Stimulated activated naive CD8-positive, alpha-beta T cell treated with anti-CD3 and anti-CD28 coated beads, Interleukin-15, Interleukin-2, amounts not matched to agents 100 U/mL and 50 U/mL, for 24 hours (primary cell): ENCODE results near the gene FOXRED1.
"Not testable (repeated sequence)": the region's sequence is repeated elsewhere in the genome, so short reads cannot be mapped to it uniquely, and the experiment has no call there.

Source experiments
- ATAC-seq: fragments of 150-1000 bp; cut with Tn5 transposase; one replicate; pipeline ENCODE4 v1.10.0; 2021
- DNase-seq: peaks from one replicate; pipeline ENCODE4 v3.0.0; 2021

FOXRED1 gene

DNA sequence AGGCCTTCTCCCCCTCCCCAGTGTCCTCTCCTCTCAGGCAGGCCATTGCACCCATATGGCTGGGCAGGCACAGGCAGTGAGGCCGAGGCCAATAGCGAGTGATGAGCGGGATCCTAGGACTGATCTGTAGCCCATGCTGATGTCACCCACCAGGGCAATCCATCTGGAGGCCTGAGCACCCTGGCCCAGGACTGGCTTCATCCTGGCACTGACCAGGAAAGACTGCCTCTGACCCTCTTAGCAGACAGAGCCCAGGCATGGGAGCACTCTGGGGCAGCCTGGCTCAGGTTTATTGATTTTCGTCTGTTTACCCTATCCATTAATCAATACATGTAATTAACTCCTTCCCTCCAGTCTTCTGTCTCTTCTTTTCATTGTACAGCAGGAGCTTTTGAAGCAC, 8.8 kb downstream of the FOXRED1 start:
- ATAC-seq (no peak), DNase-seq (no peak)

DNA sequence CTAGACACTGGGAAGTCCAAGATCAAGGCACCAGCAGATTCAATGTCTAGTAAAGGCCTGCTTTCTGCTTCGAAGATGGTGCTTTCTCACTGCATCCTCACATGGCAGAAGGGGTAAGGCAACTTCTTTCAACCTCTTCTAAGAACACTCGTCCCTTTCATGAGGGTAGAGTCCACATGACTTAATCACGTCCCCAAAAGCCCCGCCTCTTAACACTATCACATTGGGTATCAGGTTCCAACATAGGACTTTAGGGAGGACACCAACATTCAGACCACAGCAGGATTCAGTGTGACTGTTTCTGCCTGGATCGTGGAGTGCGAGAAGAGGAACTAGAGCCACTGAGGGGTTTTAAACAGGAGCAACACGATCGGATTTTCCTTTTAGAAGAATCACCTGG, 10.2 kb downstream of the FOXRED1 start:
- no peak for DNase-seq
- ATAC-seq = no peak

DNA sequence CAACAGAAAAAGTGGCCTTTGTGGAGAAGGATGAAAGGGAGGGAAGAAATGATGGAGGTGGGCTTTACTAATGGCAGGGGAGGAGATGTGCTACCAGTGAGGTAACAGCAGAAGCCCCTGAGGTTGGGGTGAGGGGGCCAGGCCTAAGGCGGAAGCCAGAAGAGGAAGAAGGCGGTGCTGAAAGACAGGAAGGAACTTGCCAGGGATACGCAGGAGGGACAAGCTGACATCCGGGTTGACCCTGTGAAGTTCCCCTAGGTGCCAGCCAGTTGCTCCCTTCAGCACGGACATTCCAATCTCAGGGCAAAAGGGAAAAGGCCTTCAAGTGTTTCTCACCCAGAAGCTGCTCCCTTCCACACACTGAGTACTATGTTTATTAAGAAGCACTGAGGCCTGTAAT, 11.6 kb downstream of the FOXRED1 start:
- no peak for DNase-seq
- no peak for ATAC-seq

DNA sequence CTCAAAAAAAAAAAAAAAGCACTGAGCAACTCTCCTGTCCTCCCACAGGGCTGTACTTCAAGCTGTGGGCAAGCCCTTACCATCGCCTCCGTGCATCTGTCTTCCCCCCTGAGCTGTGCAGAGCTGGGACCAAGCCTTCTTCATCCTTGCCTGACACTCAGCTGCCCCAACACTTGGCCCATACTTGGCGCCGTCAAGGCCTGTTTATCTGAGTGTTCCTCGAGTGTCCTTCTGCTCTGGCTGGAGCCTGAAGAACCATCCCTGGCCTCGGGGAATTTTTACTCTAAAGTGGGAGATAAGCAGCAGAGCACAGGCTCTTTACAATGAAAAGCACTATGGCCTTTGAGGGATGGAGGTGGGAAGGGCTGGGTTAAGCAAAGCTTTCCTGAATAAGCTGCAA, 12.3 kb downstream of the FOXRED1 start:
- DNase-seq (no peak), ATAC-seq (no peak)

DNA sequence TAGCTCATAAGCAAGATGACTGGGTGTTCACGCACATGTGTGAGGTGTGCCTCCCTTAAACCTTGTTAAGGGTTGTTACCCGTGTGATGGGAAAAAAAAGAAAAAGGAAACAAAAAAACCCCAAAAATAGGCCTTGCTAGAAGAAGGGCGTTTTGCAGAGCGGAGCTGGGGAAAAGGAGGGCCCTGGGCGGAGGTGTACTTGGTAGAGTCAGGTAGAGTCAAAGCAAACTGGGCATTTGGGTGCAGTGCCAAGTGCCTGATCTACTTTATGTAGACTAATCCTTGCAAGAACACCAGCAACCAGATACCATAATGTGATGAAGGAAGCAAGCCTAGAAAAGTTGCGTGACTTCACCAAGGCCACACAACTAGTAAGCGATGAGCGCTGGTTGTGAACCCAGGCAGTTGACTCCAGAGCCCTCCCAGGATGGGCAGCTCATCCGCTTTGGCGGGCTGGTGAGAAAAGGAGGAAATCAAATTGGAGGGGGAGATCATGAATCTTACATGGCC, 12.8 kb downstream of the FOXRED1 start:
- ATAC-seq (no peak), DNase-seq (no peak)

DNA sequence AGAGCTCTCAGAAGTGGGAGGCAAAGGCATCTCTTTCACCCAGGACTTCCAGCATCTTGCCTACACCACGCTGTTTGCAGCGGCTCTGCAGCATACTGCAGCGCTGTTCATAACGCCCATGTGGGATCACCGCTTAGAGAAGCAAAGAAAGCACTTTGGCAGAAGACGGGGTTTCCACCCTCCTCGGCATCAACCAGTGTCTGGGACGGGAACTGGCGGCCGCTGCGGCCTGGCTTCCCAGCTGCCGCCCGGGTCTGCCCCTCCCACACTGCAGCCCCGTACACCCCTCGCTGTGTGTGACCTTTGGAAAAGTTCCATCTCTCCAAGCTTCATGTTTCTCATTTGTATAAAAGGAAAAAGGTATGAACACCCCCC, 13.4 kb downstream of the FOXRED1 start:
- peak; percentile 21 for ATAC-seq
- peak; percentile 51 for DNase-seq

DNA sequence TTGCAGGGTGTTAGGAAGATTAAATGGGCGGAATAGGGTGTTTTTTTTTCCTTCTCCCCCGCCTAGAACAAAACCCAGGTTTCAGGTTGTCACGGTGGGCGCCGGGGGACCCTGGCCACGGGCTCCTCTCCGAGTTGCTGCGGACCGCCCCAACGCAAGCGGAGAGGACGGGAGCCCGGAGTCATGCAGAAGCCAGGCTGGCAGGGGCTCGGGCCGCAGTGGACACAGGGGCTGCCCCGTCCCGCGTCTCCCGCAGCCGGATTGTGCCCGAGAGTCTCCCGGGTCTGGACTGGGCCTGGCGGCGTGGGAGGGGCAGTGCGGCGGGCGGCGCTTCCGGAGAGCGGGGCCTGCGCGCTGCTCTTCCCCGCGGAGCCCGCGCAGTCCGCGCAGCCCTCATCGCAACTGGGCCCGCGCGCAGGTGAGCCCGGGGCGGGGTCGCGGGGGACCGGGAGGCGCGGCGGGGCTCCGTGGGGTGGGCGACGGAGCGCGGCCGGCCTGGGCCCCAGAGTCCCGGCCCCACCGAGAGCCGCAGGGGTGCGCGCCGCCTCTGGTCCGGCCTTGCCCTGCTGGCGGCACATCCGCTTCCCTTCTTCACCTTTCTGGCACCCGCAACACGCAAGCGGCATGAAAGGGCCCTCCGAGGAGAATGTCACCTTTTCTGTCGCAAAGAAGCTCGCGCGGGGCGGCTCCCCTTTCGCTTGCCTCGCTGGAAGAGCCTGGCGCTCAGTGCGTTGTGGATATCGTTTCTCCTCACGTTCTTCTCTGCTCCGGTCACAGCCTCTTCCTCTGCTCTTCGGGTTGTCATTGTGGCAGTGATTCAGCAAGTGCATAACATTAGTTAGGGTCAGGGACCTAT, 14.0 kb downstream of the FOXRED1 start, which contains the start of gene TIRAP:
Gene TIRAP, plus strand, starts transcription at position 358 of the 856 bp plus-strand sequence. CDS start 7,802 bp downstream, outside the sequence.
- ATAC-seq (peak; percentile 66), DNase-seq (peak; percentile 61)

DNA sequence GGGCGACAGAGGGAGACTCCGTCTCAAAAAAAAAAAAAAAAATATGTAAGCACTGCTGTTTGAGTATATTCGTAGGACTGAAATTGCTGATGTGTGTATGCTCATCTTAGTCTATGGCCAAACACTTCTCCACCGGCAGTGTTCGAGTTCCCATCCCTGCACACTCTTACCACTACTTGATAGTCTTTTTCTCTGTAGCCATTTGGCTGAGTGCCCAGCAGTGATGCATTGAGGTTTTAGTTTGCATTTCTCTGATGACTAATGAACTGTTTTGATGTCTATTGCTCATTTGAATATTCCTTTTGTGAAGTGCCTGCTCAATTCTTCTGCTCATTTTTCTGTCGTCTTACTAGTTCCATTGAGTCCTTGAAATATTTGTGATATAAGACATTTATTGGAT, 15.9 kb downstream of the FOXRED1 start:
- peak; percentile 89 for DNase-seq
- ATAC-seq = peak; percentile 66

DNA sequence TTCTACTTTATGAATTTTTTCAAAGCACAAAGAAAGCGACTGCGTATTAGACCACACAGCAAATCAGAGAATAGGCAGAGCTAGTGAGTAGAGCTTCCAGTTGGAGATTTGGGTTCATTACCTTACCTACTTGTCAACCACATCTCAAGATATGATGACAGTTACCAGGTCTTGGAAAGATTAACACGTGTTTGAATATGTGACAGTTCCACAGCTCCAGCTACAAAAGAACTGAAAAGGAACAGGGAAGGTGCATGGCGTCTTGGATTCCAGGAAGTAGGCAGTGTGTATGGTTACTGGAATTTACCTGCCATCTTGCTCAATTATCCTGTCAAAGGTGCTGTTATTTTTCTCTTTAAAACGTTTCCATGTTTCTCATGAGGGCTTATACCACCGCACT, 19.3 kb downstream of the FOXRED1 start:
- DNase-seq (no peak), ATAC-seq (no peak)

DNA sequence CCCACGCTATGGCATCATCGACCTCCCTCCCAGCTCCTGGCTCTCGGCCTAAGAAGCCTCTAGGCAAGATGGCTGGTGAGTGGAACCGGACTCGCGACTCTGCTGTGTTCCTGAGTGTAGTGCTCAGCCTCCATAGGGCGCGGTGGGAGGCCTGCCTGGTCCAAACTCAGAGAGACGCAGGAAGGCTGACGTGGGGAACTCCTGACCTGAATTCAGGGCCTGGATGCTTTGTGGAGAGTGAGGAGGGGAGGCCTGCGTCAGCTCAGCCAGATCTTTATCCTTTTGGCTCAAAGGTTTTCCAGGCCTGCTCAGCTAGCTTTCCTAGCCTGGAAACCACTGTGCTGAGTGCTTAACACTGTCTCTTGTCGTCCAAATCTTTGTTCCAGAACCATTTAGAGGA, 21.9 kb downstream of the FOXRED1 start:
- no peak for DNase-seq
- ATAC-seq = no peak

DNA sequence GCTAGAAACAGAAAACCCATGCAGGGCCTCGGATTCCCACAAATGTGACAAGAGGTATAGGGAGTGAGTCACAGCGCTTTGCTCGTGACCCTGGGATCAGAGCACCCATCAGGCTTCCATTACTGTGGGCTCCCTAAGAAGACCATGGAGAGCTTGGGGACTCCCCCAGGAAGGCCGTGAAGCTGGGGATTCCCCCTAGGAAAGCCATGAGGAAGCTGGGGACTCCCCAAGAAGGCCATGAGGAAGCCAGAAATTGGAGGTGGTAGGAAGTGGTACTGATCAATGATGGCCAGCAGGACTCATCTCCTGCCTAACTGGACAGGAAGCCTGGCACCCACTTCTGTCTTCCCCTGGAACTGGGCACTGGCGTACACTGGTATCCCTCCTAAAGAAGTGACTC, 24.8 kb downstream of the FOXRED1 start:
- ATAC-seq = peak; percentile 59
- no peak for DNase-seq

DNA sequence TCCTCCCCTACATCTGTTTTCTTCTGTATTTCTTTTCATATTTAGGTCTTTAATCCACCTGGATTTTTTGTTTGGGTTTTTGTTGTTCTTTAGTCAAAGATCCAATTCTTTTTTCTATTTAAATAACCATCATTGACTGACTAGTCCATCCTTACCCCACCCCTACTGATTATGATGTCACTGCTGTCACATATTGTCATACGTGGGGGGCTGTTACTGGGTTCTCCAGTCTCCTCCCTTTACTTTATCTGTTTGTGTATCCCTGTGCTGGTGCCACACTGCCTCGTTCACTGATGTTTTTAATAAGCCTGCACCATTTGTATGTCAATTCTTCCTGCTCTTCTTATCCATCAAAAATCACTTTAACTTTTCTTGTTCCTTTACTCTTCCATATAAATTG, 28.1 kb downstream of the FOXRED1 start:
- no peak for DNase-seq
- ATAC-seq = no peak

DNA sequence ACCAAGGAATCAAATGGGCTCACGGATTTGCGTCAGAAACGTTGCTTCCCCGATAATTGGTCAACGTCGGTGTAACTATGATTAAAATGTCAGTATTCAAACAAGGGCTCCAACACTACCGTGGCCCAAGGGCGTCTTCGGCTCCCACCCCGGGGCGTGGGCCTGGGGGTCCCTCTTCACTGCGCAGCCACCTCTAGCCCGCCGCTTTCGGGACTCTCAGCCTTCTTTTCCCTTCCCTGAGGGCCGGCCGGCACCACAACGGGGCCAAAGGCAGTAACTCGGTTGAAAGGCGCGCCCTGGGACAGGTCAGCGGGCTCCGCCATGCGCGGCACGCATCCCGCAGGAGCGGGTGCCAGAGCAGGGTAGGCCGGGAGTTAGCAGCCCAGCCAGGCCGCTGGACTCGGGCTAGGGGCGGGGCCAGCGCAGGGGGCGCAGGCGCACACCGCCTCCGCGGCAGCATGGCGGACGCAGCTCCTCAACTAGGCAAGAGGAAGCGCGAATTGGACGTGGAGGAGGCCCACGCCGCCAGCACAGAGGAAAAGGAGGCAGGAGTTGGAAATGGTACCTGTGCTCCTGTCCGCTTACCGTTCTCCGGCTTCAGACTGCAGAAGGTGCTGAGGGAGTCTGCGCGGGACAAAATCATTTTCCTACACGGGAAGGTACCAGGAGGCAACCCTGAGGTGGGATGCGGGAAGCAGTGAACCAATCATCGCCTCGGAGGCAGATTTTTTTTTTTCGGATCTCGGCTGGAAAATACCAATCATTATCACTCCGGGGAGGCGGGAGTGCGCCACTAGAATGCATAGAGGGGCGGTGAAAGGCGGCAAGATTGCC, 34.9 kb downstream of the FOXRED1 start, which contains the start of gene DCPS:
Gene DCPS, plus strand, starts transcription at position 438 of the 834 bp plus-strand sequence. Its CDS starts 21 bp downstream, at position 459.
- peak; percentile 97 for ATAC-seq
- DNase-seq = peak; percentile 90

DNA sequence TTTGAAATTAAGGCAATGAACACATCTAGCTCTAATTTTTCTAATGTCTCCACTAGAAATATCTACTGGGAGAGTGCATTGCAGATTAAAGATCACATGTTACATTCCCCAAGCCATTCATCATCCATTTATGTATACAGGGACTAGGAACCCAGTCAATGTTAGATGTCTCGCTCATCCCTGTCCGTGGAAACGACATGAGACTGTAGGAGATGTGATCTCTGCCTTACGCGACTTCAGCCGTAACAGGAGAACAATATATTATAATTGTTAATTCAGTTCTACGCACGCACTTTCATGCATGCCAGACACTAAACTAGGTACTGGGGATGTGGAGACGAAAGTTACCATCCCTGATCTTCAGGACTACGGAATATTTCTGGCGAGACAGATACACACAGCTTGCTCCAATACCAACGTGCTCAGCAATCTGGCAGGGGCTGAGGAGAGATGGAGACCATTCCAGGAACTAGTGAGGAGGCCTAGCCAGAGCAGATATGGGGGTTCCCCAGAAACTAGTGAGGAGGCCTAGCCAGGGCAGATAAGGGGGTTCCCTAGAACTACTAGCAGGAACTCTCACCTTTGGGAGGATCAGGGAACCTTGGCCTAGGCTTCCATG, 35.6 kb downstream of the FOXRED1 start:
- no peak for DNase-seq
- no peak for ATAC-seq

DNA sequence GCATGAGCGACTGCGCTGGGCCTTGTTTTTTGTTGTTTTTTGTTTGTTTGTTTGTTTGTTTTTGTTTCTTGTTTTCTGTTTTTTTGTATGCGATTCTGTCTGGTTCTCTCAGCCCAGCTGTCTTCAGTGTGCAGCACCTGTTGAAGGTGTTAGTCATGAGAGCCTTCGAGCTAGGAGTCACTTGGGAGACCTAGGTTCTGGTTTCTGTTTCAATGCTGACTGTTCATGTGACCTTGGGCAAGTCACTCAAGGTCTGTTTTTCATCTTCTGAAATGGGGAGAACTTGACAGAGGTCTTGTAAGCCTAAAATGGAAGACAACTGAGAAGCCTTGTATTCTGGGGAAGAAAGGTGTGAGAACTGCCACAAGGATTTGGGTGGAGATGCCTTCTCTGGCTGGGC, 36.7 kb downstream of the FOXRED1 start:
- DNase-seq (no peak), ATAC-seq (peak; percentile 30)

DNA sequence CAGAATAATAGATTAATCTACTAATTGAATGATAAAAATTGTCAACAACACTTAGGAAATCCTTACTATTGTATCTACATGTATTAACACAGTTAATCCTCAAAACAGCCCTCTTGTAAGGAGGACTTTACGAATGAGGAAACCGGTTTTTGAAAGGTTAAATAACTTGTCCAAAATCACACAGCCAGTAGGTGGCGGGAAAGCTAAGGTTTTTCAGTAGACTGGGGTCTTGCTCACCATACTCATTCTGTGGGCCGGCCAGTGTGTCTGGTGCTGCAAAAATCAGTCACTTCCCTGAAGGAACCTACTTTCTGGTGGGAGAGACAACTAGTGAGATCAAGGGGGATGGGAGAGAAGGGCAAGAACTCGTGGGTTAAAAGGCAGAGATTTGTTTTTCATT, 38.8 kb downstream of the FOXRED1 start:
- DNase-seq (no peak), ATAC-seq (no peak)

DNA sequence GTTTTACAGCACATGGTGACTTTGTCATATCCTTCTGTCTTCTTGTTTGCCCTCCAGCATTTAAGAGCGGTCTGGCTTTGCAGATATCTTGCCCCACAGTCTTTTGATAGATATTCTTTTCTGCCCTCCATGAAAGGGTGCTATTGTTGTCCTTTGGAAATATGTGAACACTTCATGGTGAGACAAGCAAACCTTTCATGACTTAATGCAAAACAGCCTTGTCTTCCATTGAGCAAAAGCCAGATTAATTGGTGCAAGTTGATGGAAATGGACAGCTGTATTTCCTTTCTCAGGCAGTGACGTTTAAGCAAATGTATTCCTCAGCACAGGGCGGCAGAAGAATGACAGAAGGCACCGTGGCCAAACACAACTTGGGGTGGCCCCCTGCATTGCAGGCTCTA, 39.3 kb downstream of the FOXRED1 start:
- DNase-seq (no peak), ATAC-seq (no peak)

DNA sequence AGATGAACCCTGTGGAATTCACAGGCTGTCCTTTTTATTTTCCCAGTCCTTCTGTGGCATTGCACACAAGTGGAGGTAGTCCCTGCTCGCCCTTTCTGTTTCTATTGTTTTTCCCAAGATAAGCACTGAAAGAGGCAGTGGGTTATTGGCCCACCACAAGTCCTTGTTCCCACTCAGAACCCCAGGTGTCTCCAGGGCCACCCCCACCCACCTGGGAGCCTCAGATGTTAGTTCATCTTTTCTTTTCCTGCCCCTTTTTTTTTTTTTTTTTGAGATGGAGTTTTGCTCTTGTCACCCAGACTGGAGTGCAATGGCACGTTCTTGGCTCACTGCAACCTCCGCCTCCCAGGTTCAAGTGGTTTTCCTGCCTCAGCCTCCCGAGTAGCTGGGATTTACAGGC, 39.8 kb downstream of the FOXRED1 start:
- ATAC-seq, DNase-seq: not testable (repeated sequence)

DNA sequence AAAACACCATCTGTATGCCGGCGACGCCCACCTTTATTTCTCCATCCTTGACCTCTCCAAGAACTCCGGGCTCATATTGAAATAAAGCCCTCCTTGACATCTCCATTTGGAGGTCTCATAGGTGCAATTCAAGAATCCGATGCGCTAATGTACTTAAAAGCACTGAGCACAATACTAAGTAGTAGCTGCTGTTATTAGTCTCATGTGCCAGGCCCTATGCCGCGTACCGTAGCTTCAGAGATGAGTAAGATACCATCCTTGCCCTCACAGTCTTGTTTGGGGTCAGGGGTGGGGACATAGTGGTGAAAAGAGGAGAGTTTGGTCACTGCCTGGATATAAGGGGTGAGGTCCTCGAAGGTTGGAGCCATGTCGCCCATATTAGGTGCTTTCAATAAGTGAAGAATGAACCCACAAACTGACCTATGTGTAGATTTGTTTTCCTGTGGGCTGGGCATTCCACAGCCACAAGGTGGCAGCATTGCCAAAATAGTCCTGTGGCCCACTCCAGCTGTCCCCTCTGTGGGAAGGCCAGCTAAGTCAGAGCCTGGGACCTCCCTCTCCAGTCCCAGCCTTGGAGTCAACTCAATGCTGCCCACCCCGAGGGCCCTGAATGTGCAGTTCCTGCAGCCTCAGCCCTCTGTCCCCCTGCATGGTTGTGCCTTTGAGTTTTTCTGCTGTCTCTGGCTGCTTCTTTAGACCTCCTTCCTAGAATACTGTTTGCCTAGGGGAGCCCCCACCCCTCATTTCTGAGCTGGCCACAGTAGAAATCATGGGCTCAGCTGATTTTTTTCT, 41.4 kb downstream of the FOXRED1 start:
- peak; percentile 72 for DNase-seq
- ATAC-seq = peak; percentile 78

DNA sequence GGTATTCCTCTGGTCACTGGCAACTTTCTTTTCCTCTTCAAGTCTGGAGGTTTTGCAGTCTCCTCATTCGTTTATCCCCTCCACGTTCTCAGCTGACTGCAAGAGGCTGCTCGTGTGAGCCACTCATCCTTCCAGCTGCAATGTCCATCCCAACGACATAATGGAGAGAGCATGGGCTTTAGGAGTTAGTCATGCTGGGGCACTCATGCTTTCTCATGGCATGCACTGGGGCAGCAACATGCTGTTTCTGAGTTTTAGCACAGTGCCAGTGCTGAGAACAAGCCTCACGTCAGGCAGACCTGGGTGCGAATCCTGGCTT, 42.0 kb downstream of the FOXRED1 start:
- DNase-seq = no peak

DNA sequence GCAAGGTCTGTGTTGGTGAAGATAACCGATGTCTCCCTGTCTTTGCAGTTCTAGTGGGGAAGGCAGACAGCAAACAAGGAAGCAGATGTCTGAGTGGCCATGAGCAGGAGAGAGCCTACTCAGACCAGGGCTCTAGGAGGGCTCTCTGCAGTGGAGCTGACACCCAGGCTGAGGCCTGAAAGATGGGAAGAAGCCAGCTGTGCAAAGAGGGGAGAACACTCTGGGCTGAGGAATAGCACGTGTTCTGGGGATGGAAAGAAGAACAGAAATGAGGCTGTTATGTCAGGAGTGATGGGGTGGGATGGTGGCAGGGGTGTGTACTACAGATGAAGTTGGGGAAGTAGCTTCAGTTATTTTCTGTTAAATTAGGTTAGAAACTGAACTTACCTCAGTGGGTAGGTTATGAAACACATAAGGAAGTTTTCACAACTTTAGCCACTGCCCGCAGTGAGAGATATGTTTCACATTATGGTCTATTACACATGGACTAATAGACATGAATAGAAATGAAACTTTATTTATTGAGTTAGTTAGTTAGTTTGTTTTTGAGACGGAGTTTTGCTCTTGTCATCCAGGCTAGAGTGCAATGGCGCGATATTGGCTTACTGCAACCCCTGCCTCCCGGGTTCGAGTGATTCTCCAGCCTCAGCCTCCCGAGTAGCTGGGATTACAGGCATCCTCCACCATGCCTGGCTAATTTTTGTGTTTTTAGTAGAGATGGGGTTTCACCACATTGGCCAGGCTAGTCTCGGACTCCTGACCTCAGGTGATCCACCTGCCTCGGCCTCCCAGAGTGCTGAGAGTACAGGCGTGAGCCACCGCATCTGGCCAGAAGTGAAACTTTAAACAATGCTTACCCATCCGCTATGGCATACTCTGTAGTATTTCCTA, 42.7 kb downstream of the FOXRED1 start:
- DNase-seq (no peak), ATAC-seq (no peak)

More for the DNA sequence above, 42.0 kb downstream of the FOXRED1 start:
- ATAC-seq = no peak
